ENCODE data around the gene THBS3.
"Not testable (repeated sequence)": the region's sequence is repeated elsewhere in the genome, so short reads cannot be mapped to it uniquely, and the experiment has no call there.

THBS3 gene

GRCh38 chr1:155173478-155174323 lies 34.0 kb downstream of the THBS3 start, which contains the start of gene TRIM46:
Gene TRIM46 (plus strand): TSS chr1:155173849. CDS start chr1:155173967, 118 bp downstream.
- peaks cover 48% of the 10 kb centered on the region for H3K36me3 Mint-ChIP-seq
- peaks cover 4% of the 10 kb centered on the region for H3K27me3 Mint-ChIP-seq
- peak within 1 kb of the TSS; percentile 98 for H3K27ac Mint-ChIP-seq
- H3K9me3 Mint-ChIP-seq: no peaks in the 10 kb centered on the region
- CTCF ChIA-PET: interaction anchor here (0.8 to 13.8 kb wide), 20 partner anchors 9 to 200 kb away, joined by 3 to 226 read pairs (median 6); partner anchors contain the start of genes CKS1B, DPM3, MTX1 and SLC50A1
- H3K4me1 Mint-ChIP-seq: peaks cover 63% of the 10 kb centered on the region
- peak; percentile 77 for DNase-seq
- H3K4me3 Mint-ChIP-seq: peak within 1 kb of the TSS; percentile 97

- Mint-ChIP-seq H3K27me3 (peaks cover 4% of the 10 kb centered on the region), H3K4me3 (peak within 1 kb of the TSS; percentile 97), H3K36me3 (peaks cover 44% of the 10 kb centered on the region), H3K9me3 (no peaks in the 10 kb centered on the region), H3K4me1 (peaks cover 65% of the 10 kb centered on the region), H3K27ac (peak within 1 kb of the TSS; percentile 98)
- CTCF ChIA-PET: interaction anchor here (0.6 to 13.8 kb wide), 26 partner anchors 8 to 315 kb away, joined by 3 to 226 read pairs (median 4); partner anchors contain the start of genes CKS1B, DPM3, EFNA4 and MTX1
- DNase-seq: peak; percentile 97
Observed at GRCh38 chr1:155172732-155173477, 34.8 kb downstream of the THBS3 start, which contains the start of gene KRTCAP2. Gene KRTCAP2 (minus strand): TSS chr1:155173304. CDS start chr1:155173224, 80 bp downstream.

GRCh38 chr1:155171836-155172731 lies 35.6 kb downstream of the THBS3 start:
- CTCF ChIA-PET: interaction anchor here (0.6 to 13.8 kb wide), 19 partner anchors 9 to 198 kb away, joined by 3 to 226 read pairs (median 4); partner anchors contain the start of genes CKS1B, EFNA4, MTX1 and THBS3
- peaks cover 39% of the 10 kb centered on the region for H3K36me3 Mint-ChIP-seq
- DNase-seq: no peak
- H3K9me3 Mint-ChIP-seq: no peaks in the 10 kb centered on the region
- H3K4me1 Mint-ChIP-seq: peaks cover 67% of the 10 kb centered on the region
- peaks cover 10% of the 10 kb centered on the region for H3K27me3 Mint-ChIP-seq
- peak overlapping the region; percentile 98 for H3K27ac Mint-ChIP-seq
- H3K4me3 Mint-ChIP-seq: peak overlapping the region; percentile 97

- peaks cover 23% of the 10 kb centered on the region for H3K27me3 Mint-ChIP-seq
- peaks cover 58% of the 10 kb centered on the region for H3K4me1 Mint-ChIP-seq
- H3K4me3 Mint-ChIP-seq: no peak overlapping the region
- CTCF ChIA-PET: interaction anchor here (1.0 to 13.8 kb wide), 4 partner anchors 74 to 111 kb away, joined by 4 to 226 read pairs (median 57); no protein-coding TSS in a partner anchor
- H3K9me3 Mint-ChIP-seq: no peaks in the 10 kb centered on the region
- peak overlapping the region; percentile 28 for H3K27ac Mint-ChIP-seq
- peaks cover 30% of the 10 kb centered on the region for H3K36me3 Mint-ChIP-seq
- DNase-seq: no peak
Observed at GRCh38 chr1:155170806-155171205, 36.9 kb downstream of the THBS3 start.

- Mint-ChIP-seq H3K27me3 (peaks cover 25% of the 10 kb centered on the region), H3K4me1 (peaks cover 52% of the 10 kb centered on the region), H3K4me3 (no peak overlapping the region), H3K27ac (peak overlapping the region; percentile 2), H3K9me3 (no peaks in the 10 kb centered on the region), H3K36me3 (peaks cover 30% of the 10 kb centered on the region)
- no peak for DNase-seq
- CTCF ChIA-PET: interaction anchor here (0.6 to 13.8 kb wide), 7 partner anchors 73 to 660 kb away, joined by 3 to 226 read pairs (median 29); no protein-coding TSS in a partner anchor
Observed at GRCh38 chr1:155170101-155170785, 37.5 kb downstream of the THBS3 start.

GRCh38 chr1:155169541-155169940 lies 38.2 kb downstream of the THBS3 start:
- Mint-ChIP-seq H3K36me3 (peaks cover 30% of the 10 kb centered on the region), H3K9me3 (no peaks in the 10 kb centered on the region), H3K27ac (no peak overlapping the region), H3K4me3 (no peak overlapping the region), H3K4me1 (peaks cover 46% of the 10 kb centered on the region), H3K27me3 (peaks cover 25% of the 10 kb centered on the region)
- DNase-seq: no peak
- CTCF ChIA-PET: interaction anchor here (0.6 to 13.8 kb wide), 5 partner anchors 72 to 248 kb away, joined by 4 to 226 read pairs (median 32); no protein-coding TSS in a partner anchor

GRCh38 chr1:155168456-155169210 lies 39.1 kb downstream of the THBS3 start:
- peaks cover 40% of the 10 kb centered on the region for H3K4me1 Mint-ChIP-seq
- H3K27ac Mint-ChIP-seq: no peak overlapping the region
- CTCF ChIA-PET: interaction anchor here (0.9 to 13.8 kb wide), 15 partner anchors 15 to 123 kb away, joined by 3 to 226 read pairs (median 6); partner anchors contain the start of gene EFNA3
- no peak for DNase-seq
- peaks cover 25% of the 10 kb centered on the region for H3K27me3 Mint-ChIP-seq
- H3K36me3 Mint-ChIP-seq: peaks cover 30% of the 10 kb centered on the region
- H3K4me3 Mint-ChIP-seq: no peak overlapping the region
- no peaks in the 10 kb centered on the region for H3K9me3 Mint-ChIP-seq

GRCh38 chr1:155168105-155168445 lies 39.6 kb downstream of the THBS3 start:
- CTCF ChIA-PET: interaction anchor here (0.8 to 13.8 kb wide), 18 partner anchors 14 to 123 kb away, joined by 3 to 226 read pairs (median 5); partner anchors contain the start of gene EFNA3
- Mint-ChIP-seq H3K36me3 (peaks cover 26% of the 10 kb centered on the region), H3K27me3 (peaks cover 22% of the 10 kb centered on the region), H3K4me1 (peaks cover 34% of the 10 kb centered on the region)
- not testable (repeated sequence) for H3K27ac Mint-ChIP-seq, H3K4me3 Mint-ChIP-seq, DNase-seq, H3K9me3 Mint-ChIP-seq

- peaks cover 21% of the 10 kb centered on the region for H3K27me3 Mint-ChIP-seq
- no peaks in the 10 kb centered on the region for H3K9me3 Mint-ChIP-seq
- H3K4me1 Mint-ChIP-seq: peaks cover 31% of the 10 kb centered on the region
- peak overlapping the region; percentile 12 for H3K4me3 Mint-ChIP-seq
- CTCF ChIA-PET: interaction anchor here (0.6 to 13.8 kb wide), 22 partner anchors 13 to 658 kb away, joined by 3 to 226 read pairs (median 4); partner anchors contain the start of genes EFNA3 and SLC50A1
- H3K36me3 Mint-ChIP-seq: peaks cover 24% of the 10 kb centered on the region
- DNase-seq: peak; percentile 93
- no peak overlapping the region for H3K27ac Mint-ChIP-seq
Observed at GRCh38 chr1:155167166-155168104, 40.3 kb downstream of the THBS3 start.

- Mint-ChIP-seq H3K4me3 (no peak overlapping the region), H3K27me3 (peaks cover 21% of the 10 kb centered on the region), H3K27ac (no peak overlapping the region), H3K36me3 (peaks cover 18% of the 10 kb centered on the region), H3K9me3 (no peaks in the 10 kb centered on the region), H3K4me1 (peaks cover 23% of the 10 kb centered on the region)
- CTCF ChIA-PET: interaction anchor here (0.8 to 13.8 kb wide), 13 partner anchors 20 to 122 kb away, joined by 3 to 226 read pairs (median 7); partner anchors contain the start of gene SLC50A1
- no peak for DNase-seq
Observed at GRCh38 chr1:155166471-155167165, 41.1 kb downstream of the THBS3 start.
